ENCODE data around the gene HEXB. TPM values are rescaled to one million over a fixed set of nuclear protein-coding genes. Genes with fewer than 3 reads are reported as not detected.

Gene HEXB
- total and polyA plus RNA-seq, 2 of the 13 experiments (the other 11 are each of a cell fraction or from before 2014, with no cell fraction given) = 100 to 104 TPM

- no peak for TF ChIP-seq ZBTB7B (CRISPR knock-in tag; IDR thresholded peaks at IDR 0.05)
- no peak for TF ChIP-seq ZSCAN12 (CRISPR knock-in tag; IDR thresholded peaks at IDR 0.05)
- TF ChIP-seq ZNF564 (CRISPR knock-in tag; IDR thresholded peaks at IDR 0.05) = no peak
- no peak for TF ChIP-seq ZNF83 (CRISPR knock-in tag; IDR thresholded peaks at IDR 0.05; ENCODE audit: borderline replicate concordance)
- no peak for TF ChIP-seq RBM22 (optimal IDR thresholded peaks at IDR 0.05; ENCODE audit: low read length)
Observed at GRCh38 chr5:74660873-74661272, 24.2 kb upstream of the HEXB start (continued).

DNA sequence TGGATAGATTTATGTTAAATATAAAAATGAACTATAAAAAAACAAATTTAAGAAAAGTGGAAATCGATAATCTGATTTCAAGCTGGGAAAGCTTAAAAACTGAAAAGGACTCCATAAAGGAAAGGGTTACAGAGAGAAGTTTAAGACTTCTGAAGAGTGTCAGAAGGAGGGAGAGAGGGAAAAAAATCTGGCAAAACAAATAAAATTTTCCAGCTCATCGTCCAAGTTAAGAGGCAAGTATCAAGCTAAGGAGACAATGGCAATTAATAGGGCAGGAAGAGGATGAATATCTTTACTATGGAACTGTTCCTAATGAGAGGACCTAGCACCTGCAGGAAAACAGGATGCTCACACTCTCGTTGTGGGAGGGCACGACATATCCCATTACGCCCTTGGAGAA lies 20.5 kb upstream of the HEXB start:
- H3K4me3 ChIP-seq (replicated peaks in 1 of 3; ENCODE audit: insufficient read depth in 1 of 3, low read depth in 2 of 3, low read length in 3 of 3) = no peak overlapping the region
- DNase-seq (ENCODE audit: low spot score) = no peak
- H4K20me1 ChIP-seq (ENCODE audit: insufficient read depth, low read length) = no peaks in the 10 kb centered on the region
- H3K9me3 ChIP-seq (ENCODE audit: low read length) = no peaks in the 10 kb centered on the region
- H3K36me3 ChIP-seq (replicated peaks in 1 of 2; ENCODE audit: control insufficient read depth in 1 of 2, insufficient read depth in 2 of 2, low read length in 2 of 2) = no peaks in the 10 kb centered on the region
- ATAC-seq = no peak
- peaks cover 0 to 7% of the 10 kb centered on the region in 2 experiments; a peak in 2 of 5 replicates for H3K27me3 ChIP-seq (ENCODE audit: control insufficient read depth in 1 of 2, insufficient read depth in 2 of 2, low read length in 2 of 2)
- H3K27ac ChIP-seq (ENCODE audit: extremely low read length, insufficient read depth, low read length) = no peak overlapping the region
- CTCF ChIA-PET (ENCODE audit: low intra/inter-chr PET ratio, low total read pairs) = no interaction called here
- no TSS peak for BruUV-seq (replicated peaks)
- POLR2A ChIA-PET = interaction anchor here (1.3 kb wide), 1 partner anchor 24 kb away, joined by 3 read pairs; the partner anchor contains the start of gene ENC1
- 53% methylated on average over 5 of the region's 5 CpGs for WGBS (ENCODE audit: low lambda C conversion rate)
- peaks cover 2% of the 10 kb centered on the region for H3K4me1 ChIP-seq (ENCODE audit: insufficient read depth, low read length)
- in situ Hi-C loops (cut with HindIII; ENCODE audit: extremely low pct_ligation_motif_present, low pct_unique_long_range_greater_than_20kb) = no loop called here
- intact Hi-C loops (cut with micrococcal nuclease; ENCODE audit: unreplicated experiment) = no loop called here
- no peak overlapping the region for H3K4me2 ChIP-seq (ENCODE audit: low read depth, low read length)
- no peak for FAIRE-seq
- H2AFZ ChIP-seq (ENCODE audit: low read length) = no peak overlapping the region
- H3K79me2 ChIP-seq (ENCODE audit: insufficient read depth, low read length) = no peaks in the 10 kb centered on the region
- no peak overlapping the region for H3K9ac ChIP-seq (ENCODE audit: insufficient read depth, low read depth, low read length)
- TF ChIP-seq HIVEP1 (CRISPR knock-in tag; IDR thresholded peaks at IDR 0.05) (no peak), FOXC1 (CRISPR knock-in tag; IDR thresholded peaks at IDR 0.05; ENCODE audit: borderline replicate concordance) (no peak), ZNF160 (CRISPR knock-in tag; IDR thresholded peaks at IDR 0.05) (no peak), GABPA (IDR thresholded peaks at IDR 0.05; ENCODE audit: low read depth, low read length) (no peak), GABPA (CRISPR knock-in tag; IDR thresholded peaks at IDR 0.05; ENCODE audit: low read depth) (no peak), ZNF879 (CRISPR knock-in tag; IDR thresholded peaks at IDR 0.05) (no peak), THAP7 (CRISPR knock-in tag; IDR thresholded peaks at IDR 0.05) (no peak), ZNF652 (CRISPR knock-in tag; IDR thresholded peaks at IDR 0.05; ENCODE audit: borderline replicate concordance, low read depth) (no peak), ZNF570 (CRISPR knock-in tag; IDR thresholded peaks at IDR 0.05; ENCODE audit: borderline replicate concordance) (no peak), SMARCE1 (IDR thresholded peaks at IDR 0.05; ENCODE audit: borderline replicate concordance) (no peak)
- TF ChIP-seq, protein P1, sequence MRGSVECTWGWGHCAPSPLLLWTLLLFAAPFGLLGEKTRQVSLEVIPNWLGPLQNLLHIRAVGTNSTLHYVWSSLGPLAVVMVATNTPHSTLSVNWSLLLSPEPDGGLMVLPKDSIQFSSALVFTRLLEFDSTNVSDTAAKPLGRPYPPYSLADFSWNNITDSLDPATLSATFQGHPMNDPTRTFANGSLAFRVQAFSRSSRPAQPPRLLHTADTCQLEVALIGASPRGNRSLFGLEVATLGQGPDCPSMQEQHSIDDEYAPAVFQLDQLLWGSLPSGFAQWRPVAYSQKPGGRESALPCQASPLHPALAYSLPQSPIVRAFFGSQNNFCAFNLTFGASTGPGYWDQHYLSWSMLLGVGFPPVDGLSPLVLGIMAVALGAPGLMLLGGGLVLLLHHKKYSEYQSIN (CRISPR knock-in tag; IDR thresholded peaks at IDR 0.05; ENCODE audit: borderline replicate concordance) = no peak
- TF ChIP-seq, protein P2, sequence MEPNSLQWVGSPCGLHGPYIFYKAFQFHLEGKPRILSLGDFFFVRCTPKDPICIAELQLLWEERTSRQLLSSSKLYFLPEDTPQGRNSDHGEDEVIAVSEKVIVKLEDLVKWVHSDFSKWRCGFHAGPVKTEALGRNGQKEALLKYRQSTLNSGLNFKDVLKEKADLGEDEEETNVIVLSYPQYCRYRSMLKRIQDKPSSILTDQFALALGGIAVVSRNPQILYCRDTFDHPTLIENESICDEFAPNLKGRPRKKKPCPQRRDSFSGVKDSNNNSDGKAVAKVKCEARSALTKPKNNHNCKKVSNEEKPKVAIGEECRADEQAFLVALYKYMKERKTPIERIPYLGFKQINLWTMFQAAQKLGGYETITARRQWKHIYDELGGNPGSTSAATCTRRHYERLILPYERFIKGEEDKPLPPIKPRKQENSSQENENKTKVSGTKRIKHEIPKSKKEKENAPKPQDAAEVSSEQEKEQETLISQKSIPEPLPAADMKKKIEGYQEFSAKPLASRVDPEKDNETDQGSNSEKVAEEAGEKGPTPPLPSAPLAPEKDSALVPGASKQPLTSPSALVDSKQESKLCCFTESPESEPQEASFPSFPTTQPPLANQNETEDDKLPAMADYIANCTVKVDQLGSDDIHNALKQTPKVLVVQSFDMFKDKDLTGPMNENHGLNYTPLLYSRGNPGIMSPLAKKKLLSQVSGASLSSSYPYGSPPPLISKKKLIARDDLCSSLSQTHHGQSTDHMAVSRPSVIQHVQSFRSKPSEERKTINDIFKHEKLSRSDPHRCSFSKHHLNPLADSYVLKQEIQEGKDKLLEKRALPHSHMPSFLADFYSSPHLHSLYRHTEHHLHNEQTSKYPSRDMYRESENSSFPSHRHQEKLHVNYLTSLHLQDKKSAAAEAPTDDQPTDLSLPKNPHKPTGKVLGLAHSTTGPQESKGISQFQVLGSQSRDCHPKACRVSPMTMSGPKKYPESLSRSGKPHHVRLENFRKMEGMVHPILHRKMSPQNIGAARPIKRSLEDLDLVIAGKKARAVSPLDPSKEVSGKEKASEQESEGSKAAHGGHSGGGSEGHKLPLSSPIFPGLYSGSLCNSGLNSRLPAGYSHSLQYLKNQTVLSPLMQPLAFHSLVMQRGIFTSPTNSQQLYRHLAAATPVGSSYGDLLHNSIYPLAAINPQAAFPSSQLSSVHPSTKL (CRISPR knock-in tag; IDR thresholded peaks at IDR 0.05) = no peak

Measured in HepG2 (cell line).